ENCODE data around the gene TPCN1.

TPCN1 gene

GRCh38 chr12:113239288-113239771 is 18.1 kb downstream of the TPCN1 start:
- Mint-ChIP-seq H3K9me3 (no peaks in the 10 kb centered on the region), H3K4me1 (ENCODE audit: low read depth) (peaks cover 25% of the 10 kb centered on the region), H3K27ac (no peak overlapping the region), H3K27me3 (no peaks in the 10 kb centered on the region), H3K36me3 (ENCODE audit: low read depth) (peaks cover 38% of the 10 kb centered on the region), H3K4me3 (no peak overlapping the region)

- Mint-ChIP-seq H3K36me3 (ENCODE audit: low read depth) (peaks cover 42% of the 10 kb centered on the region), H3K4me1 (ENCODE audit: low read depth) (peaks cover 25% of the 10 kb centered on the region), H3K4me3 (no peak overlapping the region), H3K27me3 (no peaks in the 10 kb centered on the region), H3K27ac (no peak overlapping the region), H3K9me3 (no peaks in the 10 kb centered on the region)
Measured at GRCh38 chr12:113239811-113240331, 18.6 kb downstream of the TPCN1 start.

- H3K4me3 Mint-ChIP-seq: no peak overlapping the region
- H3K27me3 Mint-ChIP-seq: no peaks in the 10 kb centered on the region
- peaks cover 44% of the 10 kb centered on the region for H3K36me3 Mint-ChIP-seq (ENCODE audit: low read depth)
- no peaks in the 10 kb centered on the region for H3K9me3 Mint-ChIP-seq
- peaks cover 25% of the 10 kb centered on the region for H3K4me1 Mint-ChIP-seq (ENCODE audit: low read depth)
- H3K27ac Mint-ChIP-seq: no peak overlapping the region
Measured at GRCh38 chr12:113240395-113240794, 19.1 kb downstream of the TPCN1 start.

GRCh38 chr12:113241191-113242025 is 20.1 kb downstream of the TPCN1 start:
- Mint-ChIP-seq H3K36me3 (ENCODE audit: low read depth) (peaks cover 39% of the 10 kb centered on the region), H3K27ac (no peak overlapping the region), H3K4me3 (no peak overlapping the region), H3K9me3 (no peaks in the 10 kb centered on the region), H3K27me3 (no peaks in the 10 kb centered on the region), H3K4me1 (ENCODE audit: low read depth) (peaks cover 15% of the 10 kb centered on the region)

GRCh38 chr12:113242026-113242418 is 20.8 kb downstream of the TPCN1 start:
- Mint-ChIP-seq H3K27ac (no peak overlapping the region), H3K4me3 (no peak overlapping the region), H3K4me1 (ENCODE audit: low read depth) (peaks cover 10% of the 10 kb centered on the region), H3K9me3 (no peaks in the 10 kb centered on the region), H3K27me3 (no peaks in the 10 kb centered on the region), H3K36me3 (ENCODE audit: low read depth) (peaks cover 39% of the 10 kb centered on the region)

- H3K9me3 Mint-ChIP-seq: no peaks in the 10 kb centered on the region
- H3K4me1 Mint-ChIP-seq (ENCODE audit: low read depth): peaks cover 10% of the 10 kb centered on the region
- H3K27ac Mint-ChIP-seq: no peak overlapping the region
- H3K4me3 Mint-ChIP-seq: no peak overlapping the region
- peaks cover 39% of the 10 kb centered on the region for H3K36me3 Mint-ChIP-seq (ENCODE audit: low read depth)
- H3K27me3 Mint-ChIP-seq: no peaks in the 10 kb centered on the region
Measured at GRCh38 chr12:113242560-113242959, 21.3 kb downstream of the TPCN1 start.

GRCh38 chr12:113244047-113244460 is 22.8 kb downstream of the TPCN1 start:
- H3K27me3 Mint-ChIP-seq: no peaks in the 10 kb centered on the region
- H3K4me3 Mint-ChIP-seq: no peak overlapping the region
- H3K36me3 Mint-ChIP-seq (ENCODE audit: low read depth): peaks cover 48% of the 10 kb centered on the region
- H3K9me3 Mint-ChIP-seq: no peaks in the 10 kb centered on the region
- H3K4me1 Mint-ChIP-seq (ENCODE audit: low read depth): peaks cover 10% of the 10 kb centered on the region
- peak overlapping the region; percentile 52 for H3K27ac Mint-ChIP-seq

GRCh38 chr12:113244478-113244958 is 23.3 kb downstream of the TPCN1 start:
- H3K9me3 Mint-ChIP-seq: no peaks in the 10 kb centered on the region
- H3K36me3 Mint-ChIP-seq (ENCODE audit: low read depth): peaks cover 46% of the 10 kb centered on the region
- no peaks in the 10 kb centered on the region for H3K27me3 Mint-ChIP-seq
- peak overlapping the region; percentile 32 for H3K27ac Mint-ChIP-seq
- no peak overlapping the region for H3K4me3 Mint-ChIP-seq
- H3K4me1 Mint-ChIP-seq (ENCODE audit: low read depth): peaks cover 5% of the 10 kb centered on the region

- Mint-ChIP-seq H3K36me3 (ENCODE audit: low read depth) (peaks cover 40% of the 10 kb centered on the region), H3K4me3 (no peak overlapping the region), H3K9me3 (no peaks in the 10 kb centered on the region), H3K27ac (no peak overlapping the region), H3K27me3 (no peaks in the 10 kb centered on the region), H3K4me1 (ENCODE audit: low read depth) (no peaks in the 10 kb centered on the region)
Measured at GRCh38 chr12:113245695-113246477, 24.6 kb downstream of the TPCN1 start.

- Mint-ChIP-seq H3K4me1 (ENCODE audit: low read depth) (no peaks in the 10 kb centered on the region), H3K27ac (no peak overlapping the region), H3K9me3 (no peaks in the 10 kb centered on the region), H3K27me3 (no peaks in the 10 kb centered on the region), H3K4me3 (no peak overlapping the region), H3K36me3 (ENCODE audit: low read depth) (peaks cover 37% of the 10 kb centered on the region)
Measured at GRCh38 chr12:113246478-113247122, 25.3 kb downstream of the TPCN1 start.

GRCh38 chr12:113247123-113248050 is 26.1 kb downstream of the TPCN1 start:
- Mint-ChIP-seq H3K36me3 (ENCODE audit: low read depth) (peaks cover 43% of the 10 kb centered on the region), H3K4me3 (no peak overlapping the region), H3K9me3 (peaks cover under 1% of the 10 kb centered on the region), H3K27ac (no peak overlapping the region), H3K4me1 (ENCODE audit: low read depth) (no peaks in the 10 kb centered on the region), H3K27me3 (no peaks in the 10 kb centered on the region)

GRCh38 chr12:113248051-113248825 is 27.0 kb downstream of the TPCN1 start:
- no peak overlapping the region for H3K4me3 Mint-ChIP-seq
- H3K36me3 Mint-ChIP-seq (ENCODE audit: low read depth): peaks cover 43% of the 10 kb centered on the region
- H3K4me1 Mint-ChIP-seq (ENCODE audit: low read depth): no peaks in the 10 kb centered on the region
- no peaks in the 10 kb centered on the region for H3K27me3 Mint-ChIP-seq
- peaks cover 3% of the 10 kb centered on the region for H3K9me3 Mint-ChIP-seq
- no peak overlapping the region for H3K27ac Mint-ChIP-seq

- Mint-ChIP-seq H3K27me3 (no peaks in the 10 kb centered on the region), H3K9me3 (peaks cover 10% of the 10 kb centered on the region), H3K36me3 (ENCODE audit: low read depth) (peaks cover 47% of the 10 kb centered on the region), H3K27ac (no peak overlapping the region), H3K4me3 (no peak overlapping the region), H3K4me1 (ENCODE audit: low read depth) (no peaks in the 10 kb centered on the region)
Measured at GRCh38 chr12:113248842-113249435, 27.7 kb downstream of the TPCN1 start.

Data from stimulated activated naive CD8-positive, alpha-beta T cell treated with anti-CD3 and anti-CD28 coated beads, Interleukin-15, Interleukin-2, amounts not matched to agents 100 ng/mL and 50 ng/mL, for 24 hours (primary cell).